H9 (cell line): ENCODE results near the gene L3HYPDH. TPM values are rescaled to one million over a fixed set of nuclear protein-coding genes. Genes with fewer than 3 reads are reported as not detected.

Experiments used
- DNase-seq: peaks from one replicate; pipeline ENCODE4 v3.0.0-alpha.2; 2017
- H2AFZ ChIP-seq: one replicate; pipeline ENCODE4 v1.6.1; 2013; ENCODE audit warnings: mild to moderate bottlenecking, low read length, control low read depth, moderate library complexity
- H2AK5ac ChIP-seq: 2 replicates; pipeline ENCODE4 v1.6.1; 2013; ENCODE audit warnings: low read length, control low read depth, mixed read lengths; ENCODE audit not compliant: insufficient read length
- H2BK120ac ChIP-seq: one replicate; pipeline ENCODE4 v1.6.1; 2013; ENCODE audit warnings: low read depth, mild to moderate bottlenecking, low read length, control low read depth, inconsistent platforms; ENCODE audit not compliant: poor library complexity, severe bottlenecking
- H2BK12ac ChIP-seq: 2 replicates; pipeline ENCODE4 v1.6.1; 2013; ENCODE audit warnings: low read length, control low read depth, mixed read lengths, low read depth; ENCODE audit not compliant: insufficient read length
- H2BK15ac ChIP-seq: 2 replicates; pipeline ENCODE4 v1.6.1; 2013; ENCODE audit warnings: low read depth, low read length, control low read depth
- H2BK20ac ChIP-seq: one replicate; pipeline ENCODE4 v1.6.1; 2013; ENCODE audit warnings: low read depth, mild to moderate bottlenecking, low read length, control low read depth, inconsistent platforms; ENCODE audit not compliant: poor library complexity, severe bottlenecking
- H2BK5ac ChIP-seq: 2 replicates; pipeline ENCODE4 v1.6.1; 2013; ENCODE audit warnings: low read length, control low read depth, mixed read lengths; ENCODE audit not compliant: insufficient read length
- H3K14ac ChIP-seq: 2 replicates; pipeline ENCODE4 v1.6.1; 2013; ENCODE audit warnings: low read length, control low read depth; ENCODE audit not compliant: insufficient read depth
- H3K18ac ChIP-seq: 2 replicates; pipeline ENCODE4 v1.6.1; 2013; ENCODE audit warnings: low read depth, mild to moderate bottlenecking, mixed read lengths, low read length, control low read depth; ENCODE audit not compliant: insufficient read length
- H3K23ac ChIP-seq: 2 replicates; pipeline ENCODE4 v1.6.1; 2013; ENCODE audit warnings: low read length, control low read depth, mixed read lengths, low read depth; ENCODE audit not compliant: insufficient read length
- H3K23me2 ChIP-seq: 2 replicates; pipeline ENCODE4 v1.6.1; 2013; ENCODE audit warnings: low read depth, mild to moderate bottlenecking, mixed read lengths, low read length, control low read depth; ENCODE audit not compliant: insufficient read length, poor library complexity, severe bottlenecking
- H3K27ac ChIP-seq: 2 replicates; pipeline ENCODE4 v1.5.1; 2013; ENCODE audit warnings: low read length, control low read depth, mixed read lengths, low read depth; ENCODE audit not compliant: insufficient read length
- H3K27me3 ChIP-seq: 2 replicates; pipeline ENCODE4 v1.6.1; 2013; ENCODE audit warnings: low read length, control low read depth, inconsistent platforms; ENCODE audit not compliant: insufficient read depth
- H3K4ac ChIP-seq: 2 replicates; pipeline ENCODE4 v1.6.1; 2013; ENCODE audit warnings: low read depth, mild to moderate bottlenecking, control low read depth, inconsistent platforms, low read length, moderate library complexity
- H3K4me1 ChIP-seq: 2 replicates; pipeline ENCODE4 v1.6.1; 2013; ENCODE audit warnings: low read length, control low read depth, inconsistent platforms; ENCODE audit not compliant: insufficient read depth
- H3K4me2 ChIP-seq: 2 replicates; pipeline ENCODE4 v1.6.1; 2013; ENCODE audit warnings: low read length, control low read depth, mixed read lengths; ENCODE audit not compliant: insufficient read length, insufficient read depth
- H3K56ac ChIP-seq: 2 replicates; pipeline ENCODE4 v1.6.1; 2013; ENCODE audit warnings: low read depth, mild to moderate bottlenecking, mixed read lengths, low read length, control low read depth; ENCODE audit not compliant: insufficient read length
- H3K79me1 ChIP-seq: 2 replicates; pipeline ENCODE4 v1.6.1; 2013; ENCODE audit warnings: low read depth, mild to moderate bottlenecking, moderate library complexity, low read length, control low read depth, inconsistent platforms; ENCODE audit not compliant: insufficient read depth, poor library complexity, severe bottlenecking
- H3K79me2 ChIP-seq: 2 replicates; pipeline ENCODE4 v1.6.1; 2013; ENCODE audit warnings: low read length, control low read depth, inconsistent platforms; ENCODE audit not compliant: insufficient read depth
- H3K9ac ChIP-seq: 2 replicates; pipeline ENCODE4 v1.6.1; 2013; ENCODE audit warnings: low read length, control low read depth, mixed read lengths; ENCODE audit not compliant: insufficient read length; ENCODE audit errors: extremely low read depth
- H3K9me3 ChIP-seq: one replicate; pipeline ENCODE4 v1.6.1; 2013; ENCODE audit warnings: low read depth, low read length, inconsistent platforms; ENCODE audit not compliant: control insufficient read depth
- H3T11ph ChIP-seq: one replicate; pipeline ENCODE4 v1.6.1; 2013; ENCODE audit warnings: mild to moderate bottlenecking, low read length, control low read depth, inconsistent platforms
- H4K20me1 ChIP-seq: one replicate; pipeline ENCODE4 v1.6.1; 2013; ENCODE audit not compliant: control insufficient read depth, insufficient read length, insufficient read depth
- H4K5ac ChIP-seq: 2 replicates; pipeline ENCODE4 v1.6.1; 2013; ENCODE audit warnings: low read depth, mild to moderate bottlenecking, mixed read lengths, low read length, control low read depth; ENCODE audit not compliant: insufficient read length
- H4K8ac ChIP-seq: replicated peaks from 2 replicates; pipeline ENCODE4 v1.6.1; 2013; ENCODE audit warnings: low read length, control low read depth, mixed read lengths, low read depth; ENCODE audit not compliant: insufficient read length
- H4K91ac ChIP-seq: 2 replicates; pipeline ENCODE4 v1.6.1; 2013; ENCODE audit warnings: low read depth, mild to moderate bottlenecking, moderate library complexity, mixed read lengths, low read length, control low read depth; ENCODE audit not compliant: insufficient read length
- H3K27ac Mint-ChIP-seq, 3 experiments: 2 replicates in 2 of 3; 3 replicates in 1 of 3; pipeline ENCODE4 v1.8.0; 2020 to 2021; ENCODE audit warnings: mixed read lengths in 3 of 3, mild to moderate bottlenecking in 1 of 3, moderate library complexity in 1 of 3
- H3K27me3 Mint-ChIP-seq: 2 replicates; pipeline ENCODE4 v1.8.0; 2021; ENCODE audit warnings: low read depth, mild to moderate bottlenecking, moderate library complexity, mixed read lengths
- H3K36me3 Mint-ChIP-seq, 3 experiments: 2 replicates in 2 of 3; 3 replicates in 1 of 3; pipeline ENCODE4 v1.8.0; 2020 to 2021; ENCODE audit warnings: low read depth in 3 of 3, mixed read lengths in 3 of 3; ENCODE audit not compliant: insufficient read depth in 1 of 3
- H3K4me1 Mint-ChIP-seq, 2 experiments: 2 replicates each; pipeline ENCODE4 v1.8.0; 2020; ENCODE audit warnings: mixed read lengths in 2 of 2
- H3K4me3 Mint-ChIP-seq, 2 experiments: 2 replicates in 1 of 2; 3 replicates in 1 of 2; pipeline ENCODE4 v1.8.0; 2020 to 2021; ENCODE audit warnings: mild to moderate bottlenecking in 2 of 2, mixed read lengths in 2 of 2, moderate library complexity in 1 of 2
- H3K9me3 Mint-ChIP-seq, 2 experiments: 2 replicates in 1 of 2; 3 replicates in 1 of 2; pipeline ENCODE4 v1.8.0; 2020; ENCODE audit warnings: mild to moderate bottlenecking in 2 of 2, mixed read lengths in 2 of 2, moderate library complexity in 1 of 2
- WGBS: extraction: QIAGEN DNeasy Blood & Tissue Kit; methylation state at CpG from one replicate; pipeline ENCODE4 v1.1.7; 2013; ENCODE audit warnings: missing lambda C conversion rate, low lambda C conversion rate, mixed read lengths; ENCODE audit not compliant: insufficient read length; ENCODE audit errors: extremely low coverage; 5-methylcytosine and 5-hydroxymethylcytosine counted together
- total RNA-seq: library from RNA; stranded (reverse); gene quantifications from 2 replicates; pipeline ENCODE4 v1.2.1, GENCODE V29; 2021
- TF ChIP-seq, protein P1 (sequence below): fragments of 200-600 bp; sonication (generic); conservative IDR thresholded peaks from 3 replicates; pipeline ENCODE4 v1.8.0; 2021; ENCODE audit warnings: antibody characterized with exemption, mild to moderate bottlenecking

Gene L3HYPDH
- total RNA-seq, 1 experiment from 2014 or later = 15.7 TPM

DNA sequence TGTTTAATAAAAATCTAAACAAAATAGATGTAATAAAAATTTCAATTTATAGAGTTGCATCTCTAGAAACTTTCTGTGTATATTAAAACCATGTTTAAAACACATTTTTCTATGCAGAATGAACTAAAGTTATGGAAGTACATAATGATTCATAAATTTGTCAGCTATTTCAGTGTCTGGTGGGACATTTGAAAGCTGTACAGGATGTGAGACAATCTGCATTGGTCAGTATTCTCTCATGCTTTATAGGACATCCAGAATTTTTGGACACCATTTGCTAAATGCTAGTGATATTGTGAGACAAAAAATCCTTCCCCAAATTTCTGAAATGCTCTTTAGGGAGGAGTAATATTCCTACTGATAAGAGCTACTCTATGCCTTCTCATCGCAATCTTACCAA, 32.4 kb downstream of the L3HYPDH start:
- H3K18ac ChIP-seq = no peak overlapping the region
- no peaks in the 10 kb centered on the region for H3K27me3 ChIP-seq
- no peaks in the 10 kb centered on the region for H3K23me2 ChIP-seq
- DNase-seq = no peak
- Mint-ChIP-seq H3K4me1 (peaks cover 0 to 3% of the 10 kb centered on the region in 2 experiments; a peak in 1 of 4 replicates), H3K4me3 (no peak overlapping the region), H3K9me3 (no peaks in the 10 kb centered on the region), H3K27me3 (no peaks in the 10 kb centered on the region; the same call in 1 of the 2 replicates), H3K36me3 (peaks cover 0 to 3% (median 2%) of the 10 kb centered on the region in 3 experiments; a peak in 5 of 7 replicates), H3K27ac (no peak overlapping the region)
- H3K56ac ChIP-seq = no peak overlapping the region
- no peaks in the 10 kb centered on the region for H3K9me3 ChIP-seq
- H3K79me2 ChIP-seq = no peaks in the 10 kb centered on the region
- no CpG with 5 or more reads among the region's 1 CpG for WGBS
- no peak overlapping the region for H3K4me2 ChIP-seq
- H2BK20ac ChIP-seq = no peak overlapping the region
- H2AK5ac ChIP-seq = no peak overlapping the region
- TF ChIP-seq, protein P1, sequence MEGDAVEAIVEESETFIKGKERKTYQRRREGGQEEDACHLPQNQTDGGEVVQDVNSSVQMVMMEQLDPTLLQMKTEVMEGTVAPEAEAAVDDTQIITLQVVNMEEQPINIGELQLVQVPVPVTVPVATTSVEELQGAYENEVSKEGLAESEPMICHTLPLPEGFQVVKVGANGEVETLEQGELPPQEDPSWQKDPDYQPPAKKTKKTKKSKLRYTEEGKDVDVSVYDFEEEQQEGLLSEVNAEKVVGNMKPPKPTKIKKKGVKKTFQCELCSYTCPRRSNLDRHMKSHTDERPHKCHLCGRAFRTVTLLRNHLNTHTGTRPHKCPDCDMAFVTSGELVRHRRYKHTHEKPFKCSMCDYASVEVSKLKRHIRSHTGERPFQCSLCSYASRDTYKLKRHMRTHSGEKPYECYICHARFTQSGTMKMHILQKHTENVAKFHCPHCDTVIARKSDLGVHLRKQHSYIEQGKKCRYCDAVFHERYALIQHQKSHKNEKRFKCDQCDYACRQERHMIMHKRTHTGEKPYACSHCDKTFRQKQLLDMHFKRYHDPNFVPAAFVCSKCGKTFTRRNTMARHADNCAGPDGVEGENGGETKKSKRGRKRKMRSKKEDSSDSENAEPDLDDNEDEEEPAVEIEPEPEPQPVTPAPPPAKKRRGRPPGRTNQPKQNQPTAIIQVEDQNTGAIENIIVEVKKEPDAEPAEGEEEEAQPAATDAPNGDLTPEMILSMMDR = no peak
- H2AFZ ChIP-seq = no peak overlapping the region
- no peak overlapping the region for H3K4ac ChIP-seq
- H4K20me1 ChIP-seq = no peaks in the 10 kb centered on the region
- no peak overlapping the region for H3K27ac ChIP-seq
- no peak overlapping the region for H4K5ac ChIP-seq
- no peak overlapping the region for H2BK12ac ChIP-seq
- H4K91ac ChIP-seq = no peak overlapping the region
- H3K14ac ChIP-seq = no peak overlapping the region
- H3K23ac ChIP-seq = no peak overlapping the region
- H3K9ac ChIP-seq = no peak overlapping the region
- no peak overlapping the region for H2BK5ac ChIP-seq
- no peak overlapping the region for H2BK120ac ChIP-seq
- H3K79me1 ChIP-seq = no peaks in the 10 kb centered on the region
- no peaks in the 10 kb centered on the region for H3K4me1 ChIP-seq
- no peak overlapping the region for H4K8ac ChIP-seq
- H2BK15ac ChIP-seq = no peak overlapping the region
- no peak overlapping the region for H3T11ph ChIP-seq
